ENCODE data around the gene NSMF. TPM values are rescaled to one million over a fixed set of nuclear protein-coding genes. Genes with fewer than 3 reads are reported as not detected.

Gene NSMF
- total and polyA plus RNA-seq, 10 of the 15 experiments (the other 5 are each of a cell fraction or from before 2014, with no cell fraction given): 0.13 to 44.3 (median 13.4) TPM

GRCh38 chr9:137430723-137431415 lies 28.3 kb downstream of the NSMF start:
- Histone ChIP-seq H3K9ac (ENCODE audit: control insufficient read depth, insufficient read depth, low read length) (no peak overlapping the region), H3K9me3 (replicated peaks; ENCODE audit: control insufficient read depth, insufficient read depth, low read length) (no peaks in the 10 kb centered on the region), H4K20me1 (ENCODE audit: control insufficient read depth, insufficient read depth) (no peaks in the 10 kb centered on the region), H3K36me3 (ENCODE audit: control insufficient read depth in 2 of 2, insufficient read depth in 2 of 2, low read length in 1 of 2) (no peaks in the 10 kb centered on the region), H3K27ac (ENCODE audit: control insufficient read depth, insufficient read depth) (no peak overlapping the region), H3K27me3 (replicated peaks in 1 of 2; ENCODE audit: control insufficient read depth in 2 of 2, insufficient read depth in 2 of 2, low read length in 1 of 2) (no peaks in the 10 kb centered on the region; a peak in 1 of 4 replicates), H2AFZ (ENCODE audit: control insufficient read depth, low read depth, low read length) (no peak overlapping the region), H3K4me1 (ENCODE audit: control insufficient read depth, insufficient read depth, low read length) (0 out of 2 replicates have a peak, but pooled peaks cover 6% of the 10 kb centered on the region), H3K79me2 (ENCODE audit: control insufficient read depth, insufficient read depth, low read length) (no peaks in the 10 kb centered on the region), H3K4me2 (ENCODE audit: control insufficient read depth, insufficient read depth) (no peak overlapping the region), H3K4me3 (no peak overlapping the region)
- FAIRE-seq: no peak
- SMC1A ChIA-PET (ENCODE audit: uncharacterized antibody, unreplicated experiment): interaction anchor here (0.8 kb wide), 1 partner anchor 13 kb away, joined by 3 read pairs; no protein-coding TSS in a partner anchor
- RAD21 ChIA-PET (ENCODE audit: unreplicated experiment): no interaction called here
- BruUV-seq (replicated peaks): no TSS peak
- DNase-seq (ENCODE audit: low read depth, low spot score): no peak
- TF ChIP-seq CBFB (IDR thresholded peaks at IDR 0.05; ENCODE audit: low read depth): no peak
- TF ChIP-seq RB1 (IDR thresholded peaks at IDR 0.05; ENCODE audit: borderline replicate concordance): no peak
- TF ChIP-seq ZNF207 (IDR thresholded peaks at IDR 0.05; ENCODE audit: borderline replicate concordance): no peak
- no peak for TF ChIP-seq RAD21 (IDR thresholded peaks at IDR 0.05; ENCODE audit: insufficient read depth, low read depth, low read length)
- TF ChIP-seq SMARCA5 (IDR thresholded peaks at IDR 0.05): no peak
- TF ChIP-seq, protein P1, sequence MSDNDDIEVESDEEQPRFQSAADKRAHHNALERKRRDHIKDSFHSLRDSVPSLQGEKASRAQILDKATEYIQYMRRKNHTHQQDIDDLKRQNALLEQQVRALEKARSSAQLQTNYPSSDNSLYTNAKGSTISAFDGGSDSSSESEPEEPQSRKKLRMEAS (IDR thresholded peaks at IDR 0.05; ENCODE audit: low read depth, low read length): no peak
- no peak for TF ChIP-seq HDGF (IDR thresholded peaks at IDR 0.05)
- TF ChIP-seq IKZF2 (IDR thresholded peaks at IDR 0.05): no peak
- TF ChIP-seq, protein P2, sequence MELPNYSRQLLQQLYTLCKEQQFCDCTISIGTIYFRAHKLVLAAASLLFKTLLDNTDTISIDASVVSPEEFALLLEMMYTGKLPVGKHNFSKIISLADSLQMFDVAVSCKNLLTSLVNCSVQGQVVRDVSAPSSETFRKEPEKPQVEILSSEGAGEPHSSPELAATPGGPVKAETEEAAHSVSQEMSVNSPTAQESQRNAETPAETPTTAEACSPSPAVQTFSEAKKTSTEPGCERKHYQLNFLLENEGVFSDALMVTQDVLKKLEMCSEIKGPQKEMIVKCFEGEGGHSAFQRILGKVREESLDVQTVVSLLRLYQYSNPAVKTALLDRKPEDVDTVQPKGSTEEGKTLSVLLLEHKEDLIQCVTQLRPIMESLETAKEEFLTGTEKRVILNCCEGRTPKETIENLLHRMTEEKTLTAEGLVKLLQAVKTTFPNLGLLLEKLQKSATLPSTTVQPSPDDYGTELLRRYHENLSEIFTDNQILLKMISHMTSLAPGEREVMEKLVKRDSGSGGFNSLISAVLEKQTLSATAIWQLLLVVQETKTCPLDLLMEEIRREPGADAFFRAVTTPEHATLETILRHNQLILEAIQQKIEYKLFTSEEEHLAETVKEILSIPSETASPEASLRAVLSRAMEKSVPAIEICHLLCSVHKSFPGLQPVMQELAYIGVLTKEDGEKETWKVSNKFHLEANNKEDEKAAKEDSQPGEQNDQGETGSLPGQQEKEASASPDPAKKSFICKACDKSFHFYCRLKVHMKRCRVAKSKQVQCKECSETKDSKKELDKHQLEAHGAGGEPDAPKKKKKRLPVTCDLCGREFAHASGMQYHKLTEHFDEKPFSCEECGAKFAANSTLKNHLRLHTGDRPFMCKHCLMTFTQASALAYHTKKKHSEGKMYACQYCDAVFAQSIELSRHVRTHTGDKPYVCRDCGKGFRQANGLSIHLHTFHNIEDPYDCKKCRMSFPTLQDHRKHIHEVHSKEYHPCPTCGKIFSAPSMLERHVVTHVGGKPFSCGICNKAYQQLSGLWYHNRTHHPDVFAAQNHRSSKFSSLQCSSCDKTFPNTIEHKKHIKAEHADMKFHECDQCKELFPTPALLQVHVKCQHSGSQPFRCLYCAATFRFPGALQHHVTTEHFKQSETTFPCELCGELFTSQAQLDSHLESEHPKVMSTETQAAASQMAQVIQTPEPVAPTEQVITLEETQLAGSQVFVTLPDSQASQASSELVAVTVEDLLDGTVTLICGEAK (IDR thresholded peaks at IDR 0.05; ENCODE audit: borderline replicate concordance): no peak
- TF ChIP-seq ZNF592 (IDR thresholded peaks at IDR 0.05): no peak
- no peak for TF ChIP-seq PBX3 (IDR thresholded peaks at IDR 0.05; ENCODE audit: insufficient replicate concordance, low read depth, low read length)
- no peak for TF ChIP-seq KAT2A (conservative IDR thresholded peaks at IDR 0.05; ENCODE audit: control insufficient read depth, low read depth, low read length)
- TF ChIP-seq BRCA1 (IDR thresholded peaks at IDR 0.05; ENCODE audit: low read depth, low read length): no peak
- intact Hi-C loops (cut with micrococcal nuclease; ENCODE audit: unreplicated experiment) (no loop called here), in situ Hi-C loops (cut with MboI) (no loop called here)
- POLR2A ChIA-PET: no interaction called here
- CTCF ChIA-PET: no interaction called here
- whole genome bisulfite sequencing (ENCODE audit: insufficient coverage, insufficient replicate concordance, low lambda C conversion rate, missing lambda C conversion rate): 50% methylated on average over 26 of the region's 27 CpGs
- no peak for ATAC-seq
